ENCODE results near the gene MYCN. TPM values are rescaled to one million over a fixed set of nuclear protein-coding genes. Genes with fewer than 3 reads are reported as not detected.

Gene MYCN
- total and polyA plus RNA-seq, 2 of the 4 experiments (the other 2 are of a cell fraction) = not detected

DNA sequence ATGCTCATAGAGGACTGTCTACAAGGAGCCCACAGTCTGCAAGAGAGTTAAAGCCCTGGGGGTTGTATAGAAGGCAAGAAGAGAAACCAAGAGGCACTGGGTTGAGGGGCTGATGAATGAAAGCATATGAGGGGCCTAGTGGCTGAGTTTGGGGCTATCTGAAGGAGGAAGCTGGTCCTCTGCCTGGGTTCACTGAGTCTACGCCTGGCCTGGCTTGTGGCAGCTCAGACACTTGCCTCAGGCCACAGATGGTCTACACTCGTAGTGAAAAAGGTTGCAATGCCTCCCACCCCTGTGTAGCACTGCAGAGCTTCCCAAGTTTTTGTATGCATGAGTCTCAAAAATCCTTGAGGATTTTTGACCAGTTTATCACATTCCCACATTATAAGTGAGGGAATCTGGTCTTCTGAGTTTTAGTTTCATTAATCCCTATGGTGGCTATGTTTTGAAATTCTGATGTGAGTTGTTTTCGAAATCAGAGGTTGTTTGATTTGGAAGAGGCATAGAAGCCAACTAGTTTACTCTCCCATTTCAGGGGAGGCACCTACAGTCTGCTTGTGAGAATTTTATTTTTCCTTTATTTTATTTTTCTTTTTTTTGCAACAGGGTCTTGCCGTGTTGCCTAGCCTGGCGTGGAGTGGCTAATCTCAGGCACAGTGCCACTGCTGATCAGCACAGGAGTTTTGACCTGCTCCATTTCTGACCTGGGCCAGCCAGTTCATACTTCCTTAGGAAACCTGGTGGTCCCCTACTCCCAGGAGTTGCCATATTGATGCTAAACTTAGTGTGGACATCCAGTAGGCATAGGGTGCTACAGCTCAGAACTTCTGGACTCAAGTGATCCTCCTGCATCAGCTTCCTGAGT, 10.0 kb downstream of the MYCN start:
- Histone ChIP-seq H3K27me3 (ENCODE audit: control insufficient read depth, insufficient read depth, low read length) (no peaks in the 10 kb centered on the region), H2AK5ac (ENCODE audit: low read depth, low read length) (no peak overlapping the region), H2BK120ac (ENCODE audit: low read depth, low read length) (no peak overlapping the region), H4K8ac (ENCODE audit: low read depth in 2 of 2, low read length in 2 of 2) (no peak overlapping the region), H3K9me3 (ENCODE audit: control insufficient read depth, insufficient read depth, low read length) (peaks cover 20% of the 10 kb centered on the region), H3K18ac (ENCODE audit: low read depth, low read length) (no peak overlapping the region), H4K91ac (ENCODE audit: insufficient read depth, low read depth, low read length) (no peak overlapping the region), H2BK5ac (ENCODE audit: low read depth, low read length, poor library complexity, severe bottlenecking) (no peak overlapping the region), H3K4me3 (ENCODE audit: insufficient read depth, low read depth, low read length) (no peak overlapping the region), H3K9ac (ENCODE audit: low read depth, low read length) (no peak overlapping the region), H3K14ac (replicated peaks; ENCODE audit: low read depth, low read length) (no peak overlapping the region), H3K27ac (ENCODE audit: insufficient read depth, low read length) (no peak overlapping the region), H3K4me1 (ENCODE audit: control insufficient read depth, insufficient read depth, low read length) (no peaks in the 10 kb centered on the region), H3K36me3 (ENCODE audit: control insufficient read depth, insufficient read depth, low read length) (no peaks in the 10 kb centered on the region), H3K4ac (ENCODE audit: low read depth, low read length) (no peak overlapping the region), H2BK20ac (ENCODE audit: low read depth, low read length) (no peak overlapping the region), H3K79me1 (ENCODE audit: low read depth in 1 of 2, low read length in 2 of 2) (no peaks in the 10 kb centered on the region), H4K5ac (ENCODE audit: low read depth, low read length) (no peak overlapping the region), H2BK15ac (ENCODE audit: low read depth, low read length) (no peak overlapping the region), H3K4me2 (ENCODE audit: low read depth, low read length) (no peak overlapping the region), H2AK9ac (replicated peaks; ENCODE audit: low read depth, low read length, poor library complexity) (no peak overlapping the region), H3K23ac (ENCODE audit: low read depth, low read length) (no peak overlapping the region), H2AFZ (replicated peaks; ENCODE audit: low read length, poor library complexity) (no peak overlapping the region), H3K56ac (ENCODE audit: extremely low read depth, insufficient read depth, low read length) (no peak overlapping the region), H4K20me1 (ENCODE audit: insufficient read depth, low read length) (no peaks in the 10 kb centered on the region), H3K9me1 (ENCODE audit: insufficient read depth, low read length) (no peaks in the 10 kb centered on the region)
- DNase-seq (no peak), ATAC-seq (ENCODE audit: low read depth) (no peak)
- 0% methylated on average over 1 of the region's 5 CpGs; no CpG with 5 or more reads in 1 of the 2 experiments for WGBS, 2 experiments (ENCODE audit: extremely low coverage in 2 of 2, insufficient read length in 1 of 2)
- BruUV-seq (replicated peaks) = no TSS peak
- TF ChIP-seq, protein P1, sequence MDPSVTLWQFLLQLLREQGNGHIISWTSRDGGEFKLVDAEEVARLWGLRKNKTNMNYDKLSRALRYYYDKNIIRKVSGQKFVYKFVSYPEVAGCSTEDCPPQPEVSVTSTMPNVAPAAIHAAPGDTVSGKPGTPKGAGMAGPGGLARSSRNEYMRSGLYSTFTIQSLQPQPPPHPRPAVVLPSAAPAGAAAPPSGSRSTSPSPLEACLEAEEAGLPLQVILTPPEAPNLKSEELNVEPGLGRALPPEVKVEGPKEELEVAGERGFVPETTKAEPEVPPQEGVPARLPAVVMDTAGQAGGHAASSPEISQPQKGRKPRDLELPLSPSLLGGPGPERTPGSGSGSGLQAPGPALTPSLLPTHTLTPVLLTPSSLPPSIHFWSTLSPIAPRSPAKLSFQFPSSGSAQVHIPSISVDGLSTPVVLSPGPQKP (IDR thresholded peaks at IDR 0.05; ENCODE audit: borderline replicate concordance, low read depth, low read length) = no peak
- TF ChIP-seq RCOR1 (IDR thresholded peaks at IDR 0.05; ENCODE audit: insufficient replicate concordance, low read length) = no peak
- TF ChIP-seq FOS (IDR thresholded peaks at IDR 0.05; ENCODE audit: low read depth, low read length) = no peak
- TF ChIP-seq, protein P2, sequence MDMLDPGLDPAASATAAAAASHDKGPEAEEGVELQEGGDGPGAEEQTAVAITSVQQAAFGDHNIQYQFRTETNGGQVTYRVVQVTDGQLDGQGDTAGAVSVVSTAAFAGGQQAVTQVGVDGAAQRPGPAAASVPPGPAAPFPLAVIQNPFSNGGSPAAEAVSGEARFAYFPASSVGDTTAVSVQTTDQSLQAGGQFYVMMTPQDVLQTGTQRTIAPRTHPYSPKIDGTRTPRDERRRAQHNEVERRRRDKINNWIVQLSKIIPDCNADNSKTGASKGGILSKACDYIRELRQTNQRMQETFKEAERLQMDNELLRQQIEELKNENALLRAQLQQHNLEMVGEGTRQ (IDR thresholded peaks at IDR 0.05; ENCODE audit: low read depth, low read length) = no peak
- TF ChIP-seq RAD21 (IDR thresholded peaks at IDR 0.05; ENCODE audit: low read length) = no peak
- TF ChIP-seq CHD1 (IDR thresholded peaks at IDR 0.05; ENCODE audit: low read depth, low read length) = no peak
- TF ChIP-seq SMC3 (IDR thresholded peaks at IDR 0.05; ENCODE audit: low read depth, low read length) = no peak
- no peak for TF ChIP-seq POLR2A (IDR thresholded peaks at IDR 0.05; ENCODE audit: low read depth, low read length)
- TF ChIP-seq MAFK (IDR thresholded peaks at IDR 0.05; ENCODE audit: low read depth, low read length) = no peak
- TF ChIP-seq NFE2L2 (IDR thresholded peaks at IDR 0.05; ENCODE audit: low read depth, low read length) = no peak
- no peak for TF ChIP-seq BHLHE40 (IDR thresholded peaks at IDR 0.05; ENCODE audit: low read depth, low read length)
- no peak for TF ChIP-seq RFX5 (IDR thresholded peaks at IDR 0.05; ENCODE audit: low read depth, low read length)
- ChIA-PET CTCF (no interaction called here), POLR2A (ENCODE audit: unreplicated experiment) (no interaction called here)
- in situ Hi-C loops (cut with MboI; ENCODE audit: low sequenced_read_pairs) = no loop called here
- intact Hi-C loops (cut with micrococcal nuclease) = no loop called here
- dilution Hi-C loops (cut with HindIII; ENCODE audit: low sequenced_read_pairs, unreplicated experiment) = no loop called here
